PC-9 (cell line): ENCODE measurements around the gene LILRB3. TPM values are rescaled to one million over a fixed set of nuclear protein-coding genes. Genes with fewer than 3 reads are reported as not detected.

Source experiments
- BruUV-seq: library from RNA; stranded (reverse); fragments of 400-500 nt; replicated peaks from 2 replicates; lab custom pipeline; 2021; lab: Mats Ljungman, UMichigan
- CTCF ChIA-PET: fragments of 300-600 bp; sonication (Branson Sonifier 250); formaldehyde crosslinking; loops from one replicate; lab custom pipeline; 2022; ENCODE audit warnings: antibody characterized with exemption; lab: Charles Lee
- POLR2A ChIA-PET: fragments of 300-600 bp; sonication (Branson Sonifier 250); formaldehyde crosslinking; loops from one replicate; lab custom pipeline; 2022; ENCODE audit warnings: antibody characterized with exemption; ENCODE audit not compliant: unreplicated experiment; lab: Charles Lee
- DNase-seq, 2 experiments: peaks; one replicate each; pipeline versions ENCODE4 v3.0.0 to v3.0.0-alpha.2; 2015 to 2022; ENCODE audit warnings: mixed read lengths in 1 of 2
- H2AFZ ChIP-seq: fragments of 200-600 bp; sonication (generic); 2 replicates; pipeline ENCODE4 v1.8.1; 2017; ENCODE audit warnings: antibody characterized with exemption
- H3F3A ChIP-seq: fragments of 200-600 bp; sonication (generic); 2 replicates; pipeline ENCODE4 v1.8.1; 2017; ENCODE audit warnings: antibody characterized with exemption, mild to moderate bottlenecking, low read depth; ENCODE audit not compliant: insufficient read depth
- H3K27ac ChIP-seq: fragments of 200-600 bp; sonication (generic); 2 replicates; pipeline ENCODE4 v1.6.1; 2016; ENCODE audit warnings: mixed run types
- H3K27me3 ChIP-seq: fragments of 200-600 bp; sonication (generic); 2 replicates; pipeline ENCODE4 v1.6.1; 2016; ENCODE audit warnings: low read depth, mixed run types; ENCODE audit not compliant: insufficient read depth
- H3K36me3 ChIP-seq: fragments of 200-600 bp; sonication (generic); 2 replicates; pipeline ENCODE4 v1.6.1; 2016; ENCODE audit warnings: low read depth, mixed run types
- H3K4me1 ChIP-seq: fragments of 200-600 bp; sonication (generic); replicated peaks from 2 replicates; pipeline ENCODE4 v1.6.1; 2016; ENCODE audit warnings: mixed run types; ENCODE audit not compliant: insufficient read depth
- H3K4me2 ChIP-seq: fragments of 200-600 bp; sonication (generic); 2 replicates; pipeline ENCODE4 v1.6.1; 2017; ENCODE audit warnings: mixed run types
- H3K4me3 ChIP-seq: fragments of 200-600 bp; sonication (generic); 2 replicates; pipeline ENCODE4 v1.6.1; 2016; ENCODE audit warnings: mixed run types
- H3K79me2 ChIP-seq: fragments of 200-600 bp; sonication (generic); 2 replicates; pipeline ENCODE4 v1.6.1; 2017; ENCODE audit warnings: low read depth, mixed run types
- H3K9me2 ChIP-seq: fragments of 200-600 bp; sonication (generic); 2 replicates; pipeline ENCODE4 v1.8.1; 2017; ENCODE audit warnings: mild to moderate bottlenecking; ENCODE audit not compliant: insufficient read depth
- H3K9me3 ChIP-seq: fragments of 200-600 bp; sonication (generic); 2 replicates; pipeline ENCODE4 v1.8.1; 2016; ENCODE audit warnings: low read depth; ENCODE audit not compliant: insufficient read depth
- H4K20me1 ChIP-seq: fragments of 200-600 bp; sonication (generic); 2 replicates; pipeline ENCODE4 v1.8.1; 2017; ENCODE audit not compliant: insufficient read depth
- EZH2 ChIP-seq: fragments of 200-600 bp; sonication (generic); IDR thresholded peaks from 2 replicates; pipeline ENCODE4 v1.8.0; 2017; ENCODE audit warnings: antibody characterized with exemption, low read depth
- intact Hi-C: fragments of 100-400 bp; cut with micrococcal nuclease; formaldehyde crosslinking; loops from one replicate; pipeline ENCODE4 v1.10.0; 2022; ENCODE audit not compliant: unreplicated experiment
- total RNA-seq: library from RNA; stranded (reverse); gene quantifications from 2 replicates; pipeline ENCODE4 v1.2.3, GENCODE V29; 2021
- TF ChIP-seq, protein P1 (sequence below): fragments of 200-600 bp; sonication (generic); conservative IDR thresholded peaks from 2 replicates; pipeline ENCODE4 v1.6.1; 2017; ENCODE audit warnings: mixed run types, antibody characterized with exemption, mild to moderate bottlenecking, moderate library complexity

LILRB3 gene
- total RNA-seq, 1 experiment from 2014 or later = not detected

DNA sequence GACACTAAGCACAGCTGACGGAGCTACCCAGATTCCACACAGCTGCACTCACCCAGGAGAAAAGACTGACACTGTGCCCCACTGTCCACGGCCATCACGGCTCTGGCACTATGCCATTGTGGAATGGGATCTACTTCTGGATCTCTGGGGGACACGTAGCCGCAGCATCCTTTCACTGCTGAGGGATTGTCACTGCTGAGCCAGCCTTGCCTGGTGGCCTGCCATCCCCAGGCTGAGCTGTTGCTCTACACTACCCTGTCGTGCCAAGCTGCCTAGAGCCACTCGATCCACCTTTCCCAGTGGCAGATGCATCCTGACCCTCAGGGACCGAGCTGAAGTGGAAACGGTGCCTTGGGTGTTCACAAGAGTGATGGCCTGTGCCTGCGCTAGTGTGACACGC, 39.3 kb upstream of the LILRB3 start:
- no peak for TF ChIP-seq EZH2
- TF ChIP-seq, protein P1, sequence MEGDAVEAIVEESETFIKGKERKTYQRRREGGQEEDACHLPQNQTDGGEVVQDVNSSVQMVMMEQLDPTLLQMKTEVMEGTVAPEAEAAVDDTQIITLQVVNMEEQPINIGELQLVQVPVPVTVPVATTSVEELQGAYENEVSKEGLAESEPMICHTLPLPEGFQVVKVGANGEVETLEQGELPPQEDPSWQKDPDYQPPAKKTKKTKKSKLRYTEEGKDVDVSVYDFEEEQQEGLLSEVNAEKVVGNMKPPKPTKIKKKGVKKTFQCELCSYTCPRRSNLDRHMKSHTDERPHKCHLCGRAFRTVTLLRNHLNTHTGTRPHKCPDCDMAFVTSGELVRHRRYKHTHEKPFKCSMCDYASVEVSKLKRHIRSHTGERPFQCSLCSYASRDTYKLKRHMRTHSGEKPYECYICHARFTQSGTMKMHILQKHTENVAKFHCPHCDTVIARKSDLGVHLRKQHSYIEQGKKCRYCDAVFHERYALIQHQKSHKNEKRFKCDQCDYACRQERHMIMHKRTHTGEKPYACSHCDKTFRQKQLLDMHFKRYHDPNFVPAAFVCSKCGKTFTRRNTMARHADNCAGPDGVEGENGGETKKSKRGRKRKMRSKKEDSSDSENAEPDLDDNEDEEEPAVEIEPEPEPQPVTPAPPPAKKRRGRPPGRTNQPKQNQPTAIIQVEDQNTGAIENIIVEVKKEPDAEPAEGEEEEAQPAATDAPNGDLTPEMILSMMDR = no peak
- Histone ChIP-seq H3K9me3 (no peaks in the 10 kb centered on the region), H3K9me2 (no peaks in the 10 kb centered on the region), H3K79me2 (no peaks in the 10 kb centered on the region), H3K4me2 (no peak overlapping the region), H3F3A (no peaks in the 10 kb centered on the region), H2AFZ (no peak overlapping the region), H3K4me3 (no peak overlapping the region), H3K27me3 (peaks cover 76% of the 10 kb centered on the region), H3K27ac (no peak overlapping the region), H4K20me1 (no peaks in the 10 kb centered on the region), H3K36me3 (no peaks in the 10 kb centered on the region), H3K4me1 (no peaks in the 10 kb centered on the region)
- ChIA-PET POLR2A (no interaction called here), CTCF (no interaction called here)
- intact Hi-C loops = no loop called here
- DNase-seq = no peak
- BruUV-seq = no TSS peak

DNA sequence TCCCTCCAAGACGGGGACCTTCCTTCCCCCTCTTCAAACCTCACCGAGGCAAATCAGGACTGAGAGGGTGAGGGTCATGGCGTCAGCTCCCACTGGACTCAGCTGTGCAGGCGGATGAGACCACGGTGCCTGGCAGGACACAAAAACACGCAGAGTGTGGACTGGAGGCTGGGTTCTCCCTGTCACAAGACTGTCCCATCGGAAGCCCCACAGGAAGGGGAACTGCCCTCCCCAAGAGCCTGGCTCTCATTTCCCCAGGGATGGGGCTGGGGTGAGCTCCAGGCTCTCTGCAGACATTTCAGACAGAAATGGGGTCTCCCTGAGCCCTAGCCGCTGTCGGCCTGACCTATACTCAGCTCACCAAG, 34.3 kb upstream of the LILRB3 start, which contains the start of gene LILRB5:
Gene LILRB5 (minus strand): TSS at position 158 of the 365 bp plus-strand sequence. CDS start 80 bp downstream, at position 78.
- Histone ChIP-seq H3K4me2 (no peak within 1 kb of the TSS), H3F3A (no peaks in the 10 kb centered on the region), H3K27ac (no peak within 1 kb of the TSS), H3K27me3 (peaks cover 97% of the 10 kb centered on the region), H3K36me3 (no peaks in the 10 kb centered on the region), H3K9me3 (no peaks in the 10 kb centered on the region), H3K4me1 (no peaks in the 10 kb centered on the region), H3K4me3 (no peak within 1 kb of the TSS), H2AFZ (no peak within 1 kb of the TSS), H3K79me2 (no peaks in the 10 kb centered on the region), H4K20me1 (no peaks in the 10 kb centered on the region), H3K9me2 (no peaks in the 10 kb centered on the region)
- intact Hi-C loops = no loop called here
- no peak for DNase-seq
- TF ChIP-seq, protein P1 = no peak
- TF ChIP-seq EZH2 = no peak; the same call in 1 of the 2 replicates
- ChIA-PET CTCF (no interaction called here), POLR2A (no interaction called here)
- BruUV-seq = no TSS peak

DNA sequence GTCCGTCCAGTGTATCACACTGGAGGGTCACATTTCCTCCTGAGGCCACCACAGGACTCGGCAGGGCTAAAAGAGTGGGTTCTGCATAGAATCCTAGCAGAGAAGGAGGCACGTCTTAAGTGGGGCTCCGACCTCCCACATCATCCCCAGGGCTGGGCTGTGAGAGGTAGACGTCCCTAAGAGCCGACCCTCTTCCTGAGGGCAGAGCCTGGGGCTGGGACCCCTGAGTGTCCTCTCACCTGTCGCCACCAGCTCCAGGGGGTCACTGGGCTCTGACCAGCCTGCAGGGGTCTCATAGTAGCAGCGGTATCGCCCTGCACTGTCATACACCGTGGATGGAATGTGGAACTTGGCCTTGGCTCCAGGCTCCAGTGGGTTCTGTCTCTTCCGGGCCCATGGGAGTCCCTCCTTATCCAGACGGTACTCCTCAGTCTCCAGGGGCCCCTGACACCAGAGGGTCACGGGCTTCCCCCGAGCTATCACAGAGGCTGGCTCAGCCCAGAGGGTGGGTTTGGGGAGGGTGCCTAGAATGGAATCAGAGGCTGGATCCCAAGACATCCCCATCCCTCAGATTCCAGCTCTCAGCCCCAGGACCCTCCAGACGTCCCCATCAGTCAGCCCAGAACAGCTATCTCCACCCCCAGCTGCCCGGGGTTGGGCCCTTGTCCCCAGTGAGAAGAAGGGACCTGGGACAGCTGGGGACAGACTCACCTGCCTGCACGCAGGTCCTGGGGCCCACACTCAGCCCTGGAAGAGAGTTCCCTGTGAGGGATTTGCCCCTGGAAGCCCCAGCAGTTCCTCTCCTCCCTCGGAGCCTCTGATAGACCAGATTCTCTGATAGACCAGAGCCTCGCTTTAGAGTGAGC, 33.7 kb upstream of the LILRB3 start:
- Histone ChIP-seq H2AFZ (no peak overlapping the region), H3K4me3 (no peak overlapping the region), H3K4me1 (no peaks in the 10 kb centered on the region), H3K4me2 (no peak overlapping the region), H3K79me2 (no peaks in the 10 kb centered on the region), H3F3A (no peaks in the 10 kb centered on the region), H3K9me2 (no peaks in the 10 kb centered on the region), H3K27ac (no peak overlapping the region), H3K36me3 (no peaks in the 10 kb centered on the region), H3K27me3 (peaks cover 95% of the 10 kb centered on the region), H3K9me3 (no peaks in the 10 kb centered on the region), H4K20me1 (no peaks in the 10 kb centered on the region)
- BruUV-seq = no TSS peak
- no peak for DNase-seq
- TF ChIP-seq, protein P1 = no peak
- TF ChIP-seq EZH2 = no peak
- ChIA-PET CTCF (no interaction called here), POLR2A (no interaction called here)
- intact Hi-C loops = no loop called here
